HG02840 (cell line): Measurements from ENCODE around the gene PPP2R3C.
"Not testable (repeated sequence)": the region's sequence is repeated elsewhere in the genome, so short reads cannot be mapped to it uniquely, and the experiment has no call there.

Experiments used
- ATAC-seq: cut with Tn5 transposase; IDR thresholded peaks from one replicate; pipeline ENCODE4 v1.9.1; 2021; ENCODE audit warnings: mild to moderate bottlenecking, moderate library complexity, moderate number of reproducible peaks; ENCODE audit not compliant: unreplicated experiment, low FRiP score

PPP2R3C gene

DNA sequence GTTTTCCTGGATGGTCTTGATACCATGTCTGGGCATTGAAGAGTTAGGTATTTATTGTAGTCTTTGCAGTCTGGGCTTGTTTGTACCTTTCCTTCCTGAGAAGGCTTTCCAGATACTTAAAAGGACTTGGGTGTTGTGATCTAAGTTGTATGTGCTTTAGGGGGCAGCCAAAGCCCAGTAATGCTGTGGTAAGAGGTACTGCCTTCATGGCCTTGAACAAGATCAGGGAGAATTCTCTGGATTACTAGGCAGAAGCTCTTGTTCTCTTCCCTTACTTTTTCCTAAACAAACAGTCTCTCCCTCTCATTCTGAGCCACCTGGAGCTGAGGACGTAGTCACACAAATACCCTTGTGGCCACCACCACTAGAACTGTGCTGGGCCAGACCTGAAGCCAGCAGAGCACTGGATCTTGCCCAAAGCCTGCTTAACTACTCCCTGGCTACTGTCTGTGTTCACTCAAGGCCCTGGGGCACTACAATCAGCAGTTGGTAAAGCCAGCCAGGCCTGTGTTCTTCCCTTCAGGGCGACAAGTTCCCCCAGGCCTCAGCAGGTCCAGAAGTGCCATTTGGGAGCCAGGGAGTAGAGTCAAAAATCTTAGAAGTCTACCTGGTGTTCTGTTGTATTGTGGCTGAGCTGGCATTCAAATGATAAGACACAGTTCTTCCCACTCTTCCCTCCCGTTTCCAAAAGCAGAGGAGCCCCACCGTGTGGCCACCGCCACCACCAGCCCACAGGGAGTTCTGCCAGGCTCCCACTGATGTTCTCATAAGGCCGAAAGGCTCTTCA lies 11.9 kb upstream of the PPP2R3C start:
- ATAC-seq = no peak

DNA sequence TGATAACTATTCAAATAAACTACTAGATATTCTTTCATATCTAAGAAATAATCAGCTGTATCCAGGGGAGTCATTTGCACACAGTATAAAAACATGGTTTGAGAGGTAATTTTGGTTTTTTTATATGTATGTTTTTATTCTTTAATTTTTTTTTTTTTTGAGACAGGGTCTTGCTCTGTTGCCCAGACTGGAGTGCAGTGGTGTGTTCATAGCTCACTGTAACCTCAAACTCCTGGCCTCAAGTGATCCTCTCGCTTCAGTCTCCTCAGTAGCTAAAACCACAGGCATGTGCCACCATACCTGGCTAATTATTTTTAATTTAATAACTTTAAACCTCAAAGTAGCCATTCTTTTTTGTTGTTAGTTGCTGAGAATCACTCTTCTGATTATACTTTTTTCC lies 2.3 kb upstream of the PPP2R3C start:
- no peak for ATAC-seq

DNA sequence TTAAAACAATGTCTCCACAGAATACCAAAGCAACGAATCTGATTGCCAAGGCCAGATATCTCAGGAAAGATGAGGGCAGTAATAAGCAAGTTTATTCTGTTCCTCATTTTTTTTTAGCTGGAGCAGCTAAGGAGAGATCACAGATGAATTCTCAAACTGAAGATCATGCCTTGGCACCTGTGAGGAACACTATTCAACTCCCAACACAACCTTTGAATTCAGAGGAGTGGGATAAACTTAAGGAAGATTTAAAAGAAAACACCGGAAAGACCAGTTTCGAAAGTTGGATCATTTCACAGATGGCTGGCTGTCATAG lies 1.6 kb upstream of the PPP2R3C start:
- no peak for ATAC-seq

DNA sequence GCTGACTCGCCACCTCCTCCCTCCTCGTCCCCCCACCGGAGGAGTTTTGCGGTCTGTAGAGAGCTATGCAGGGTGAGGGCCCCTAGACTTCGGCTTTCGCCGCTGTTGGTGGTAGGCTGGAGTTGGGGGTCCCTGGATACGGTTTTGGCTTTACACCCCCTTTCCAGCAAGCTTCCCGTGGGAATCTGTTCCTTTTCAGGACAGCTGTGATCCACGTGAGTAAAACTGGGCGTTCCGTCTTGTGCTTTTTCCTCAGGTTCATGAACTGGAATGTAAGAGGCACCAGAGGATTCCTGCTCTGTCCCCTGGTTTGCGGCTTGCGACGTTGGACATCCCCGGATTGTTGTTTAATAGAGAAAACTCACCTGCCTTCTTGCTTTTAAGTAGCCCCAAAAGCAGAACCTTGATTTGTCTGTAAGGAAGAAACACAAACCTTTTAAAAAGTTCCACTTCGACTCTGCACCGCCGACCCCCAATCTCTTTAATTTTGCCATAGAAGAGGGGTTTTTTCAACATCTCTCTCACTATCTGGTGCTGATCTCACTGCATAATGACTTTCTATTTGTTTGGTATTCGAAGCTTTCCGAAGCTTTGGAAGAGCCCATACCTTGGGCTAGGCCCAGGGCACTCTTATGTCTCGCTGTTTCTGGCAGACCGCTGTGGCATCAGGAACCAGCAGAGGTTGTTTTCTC lies 1.1 kb upstream of the PPP2R3C start:
- ATAC-seq = no peak

DNA sequence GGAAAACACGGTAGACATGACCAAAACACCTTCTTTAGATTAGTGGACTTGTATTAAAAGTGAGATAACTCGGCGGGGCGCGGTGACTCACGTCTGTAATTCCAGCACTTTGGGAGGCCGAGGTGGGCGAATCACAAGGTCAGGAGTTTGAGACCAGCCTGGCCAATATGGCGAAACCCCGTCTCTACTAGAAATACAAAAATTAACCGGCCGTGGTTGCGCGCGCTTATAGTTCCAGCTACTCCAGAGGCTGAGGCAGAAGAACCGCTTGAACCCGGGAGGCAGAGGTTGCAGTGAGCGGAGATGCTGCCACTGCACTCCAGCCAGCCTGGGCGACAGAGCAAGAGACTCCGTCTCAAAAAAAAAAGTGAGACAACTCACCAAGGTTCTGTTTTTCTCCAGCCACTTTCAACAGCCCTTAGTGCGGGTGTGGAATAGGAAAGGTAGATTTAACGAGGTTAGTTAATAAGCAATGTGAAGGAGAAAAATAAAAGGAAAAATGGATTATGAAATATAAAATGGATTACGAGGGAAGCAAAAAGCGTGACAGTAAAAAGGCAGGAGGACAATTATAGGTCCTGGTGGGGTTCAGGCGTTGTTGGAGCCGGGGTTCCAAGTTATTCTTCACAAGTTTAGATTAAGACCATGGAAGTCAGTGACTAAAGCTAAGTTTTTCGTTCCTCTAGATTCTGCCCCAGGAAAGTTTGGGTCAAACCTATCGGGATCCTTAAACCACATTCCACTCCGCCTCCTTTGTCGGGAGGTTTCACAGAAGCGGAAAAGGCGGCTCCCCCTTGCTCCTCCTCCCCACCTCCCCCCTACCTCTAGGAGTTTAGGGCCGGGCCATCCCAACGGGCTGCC lies 534 bp downstream of the PPP2R3C start:
- no peak for ATAC-seq

DNA sequence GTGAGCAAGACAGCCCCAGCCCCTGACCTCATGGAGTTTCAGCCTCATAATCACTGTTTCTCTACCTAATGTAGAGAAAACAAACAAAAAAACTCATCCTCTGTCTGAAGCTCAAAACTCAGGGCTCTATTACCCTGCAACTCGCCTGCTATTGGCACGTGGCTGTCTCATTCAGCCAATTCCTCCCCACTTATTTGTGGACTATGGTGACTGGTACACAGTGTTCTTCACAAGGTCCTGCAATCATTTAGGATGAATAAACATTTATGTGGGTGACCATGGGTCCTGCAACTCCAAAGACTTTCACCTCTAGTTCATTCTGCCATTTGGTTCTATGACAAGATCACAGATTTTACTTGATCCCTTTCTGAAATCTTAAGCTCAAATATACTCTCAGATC lies 4.7 kb downstream of the PPP2R3C start:
- no peak for ATAC-seq

DNA sequence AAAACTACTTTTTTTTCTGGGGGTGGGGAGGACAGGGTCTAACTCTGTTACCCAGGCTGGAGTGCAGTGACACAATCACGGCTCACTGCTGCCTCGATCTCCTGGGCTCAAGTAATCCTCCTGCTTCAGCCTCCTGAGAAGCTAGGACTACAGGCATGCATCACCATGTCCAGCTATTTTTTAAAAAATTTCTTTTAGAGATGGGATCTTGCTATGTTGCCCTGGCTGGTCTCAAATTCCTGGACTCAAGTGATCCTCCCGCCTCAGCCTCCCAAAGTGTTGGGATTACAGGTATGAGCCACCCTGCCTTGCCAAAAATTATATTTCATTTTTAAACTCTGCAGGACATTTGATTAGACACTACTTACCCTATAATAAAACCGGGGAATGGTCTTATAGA lies 5.5 kb downstream of the PPP2R3C start:
- ATAC-seq = no peak

DNA sequence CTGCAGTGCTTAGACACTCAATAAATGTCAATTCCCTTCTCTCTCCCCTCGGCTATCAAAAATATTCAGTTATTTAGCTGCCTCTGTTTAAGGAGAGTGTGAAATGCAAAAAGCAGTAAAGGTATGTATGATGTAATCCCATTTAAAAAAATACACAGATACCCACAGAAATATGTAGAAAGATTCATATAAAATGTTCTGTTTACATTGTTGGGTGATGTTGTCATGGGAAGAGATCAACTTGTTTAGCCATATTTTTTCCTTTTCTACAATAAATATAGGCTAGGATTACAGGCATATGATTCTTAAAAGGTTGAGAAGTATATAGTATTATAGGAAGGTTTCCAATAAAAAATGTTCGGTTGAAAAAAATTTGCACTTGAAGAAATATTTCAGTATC lies 7.8 kb downstream of the PPP2R3C start:
- ATAC-seq = no peak

DNA sequence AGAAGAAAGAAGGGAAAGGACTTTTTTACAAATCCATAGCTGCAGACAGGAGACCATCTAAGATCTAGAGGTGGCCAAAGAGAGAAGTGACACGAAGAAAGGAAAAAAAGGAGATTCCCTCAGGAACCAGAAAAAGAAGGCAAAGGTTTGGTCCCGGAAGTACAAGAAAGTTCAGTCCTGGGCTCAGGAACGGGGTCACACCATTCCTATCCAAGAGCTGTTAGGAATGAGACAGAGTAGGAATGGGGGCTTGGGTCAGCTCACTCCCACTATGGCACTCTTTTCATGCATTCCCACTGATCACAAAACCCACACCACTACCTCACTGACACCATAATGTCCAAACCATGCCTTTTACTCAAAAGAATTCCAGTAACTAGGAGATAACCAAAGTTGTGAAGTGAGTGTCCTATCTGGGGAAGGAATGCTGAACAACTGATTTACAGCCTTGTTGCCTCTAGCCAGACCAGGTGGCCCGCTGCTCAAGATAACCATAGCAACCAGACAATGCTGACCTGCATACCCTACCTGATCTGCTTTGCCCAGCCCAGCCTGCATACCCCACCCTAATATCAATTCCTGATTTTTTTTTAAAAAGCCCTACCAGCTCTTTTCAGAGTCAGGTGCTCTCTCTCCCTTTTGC lies 8.4 kb downstream of the PPP2R3C start:
- ATAC-seq = no peak

DNA sequence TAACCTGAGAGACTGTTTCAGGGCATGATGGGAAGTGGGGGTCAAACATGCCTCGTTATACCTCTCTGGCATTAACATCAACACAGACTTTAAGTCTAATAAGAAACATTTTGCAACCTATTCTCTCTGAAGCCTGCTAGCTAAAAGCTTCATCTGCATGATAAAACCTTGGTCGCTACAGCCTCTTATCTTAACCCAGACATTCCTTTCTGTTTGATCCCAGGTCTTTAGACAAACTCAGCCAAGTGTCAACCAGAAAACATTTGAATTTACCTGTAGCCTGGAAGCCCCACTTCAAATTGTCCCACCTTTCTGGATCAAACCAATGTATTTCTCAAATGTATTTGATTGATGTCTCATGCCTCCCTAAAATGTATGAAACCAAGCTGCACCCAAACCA lies 9.1 kb downstream of the PPP2R3C start:
- no peak for ATAC-seq

DNA sequence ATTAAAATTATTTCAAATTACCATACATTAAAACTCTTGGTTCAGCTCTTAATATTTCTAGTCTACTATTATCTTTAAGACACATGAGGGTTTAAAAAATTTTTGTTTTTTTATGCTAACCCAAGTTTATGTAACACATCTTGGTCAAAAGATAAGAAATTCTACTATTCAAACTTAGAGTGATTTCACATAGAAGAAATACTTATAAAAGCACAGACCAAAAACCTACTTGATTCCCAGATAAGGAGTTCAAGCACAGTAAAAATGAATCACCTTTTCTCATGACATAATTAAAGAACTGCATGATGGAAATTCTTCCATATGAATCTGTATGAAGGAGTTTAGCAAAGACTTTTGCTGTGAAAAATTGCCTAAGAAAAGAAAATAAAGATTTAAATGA lies 13.9 kb downstream of the PPP2R3C start:
- no peak for ATAC-seq

DNA sequence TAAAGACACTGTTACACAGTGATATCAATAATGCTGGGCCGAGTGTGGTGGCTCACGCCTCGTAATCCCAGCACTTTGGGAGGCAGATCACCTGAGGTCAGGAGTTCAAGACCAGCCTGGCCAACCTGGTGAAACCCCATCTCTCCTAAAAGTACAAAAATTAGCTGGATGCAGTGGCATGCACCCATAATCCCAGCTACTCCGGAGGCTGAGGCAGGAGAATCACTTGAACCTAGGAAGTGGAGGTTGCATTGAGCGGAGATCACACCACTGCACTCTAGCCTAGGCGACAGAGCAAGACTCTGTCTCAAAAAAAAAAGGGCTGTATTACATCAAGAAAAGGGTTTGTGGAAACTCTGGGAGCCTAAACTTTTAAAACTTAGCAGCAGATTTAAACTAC lies 27.1 kb downstream of the PPP2R3C start:
- ATAC-seq = not testable (repeated sequence)

DNA sequence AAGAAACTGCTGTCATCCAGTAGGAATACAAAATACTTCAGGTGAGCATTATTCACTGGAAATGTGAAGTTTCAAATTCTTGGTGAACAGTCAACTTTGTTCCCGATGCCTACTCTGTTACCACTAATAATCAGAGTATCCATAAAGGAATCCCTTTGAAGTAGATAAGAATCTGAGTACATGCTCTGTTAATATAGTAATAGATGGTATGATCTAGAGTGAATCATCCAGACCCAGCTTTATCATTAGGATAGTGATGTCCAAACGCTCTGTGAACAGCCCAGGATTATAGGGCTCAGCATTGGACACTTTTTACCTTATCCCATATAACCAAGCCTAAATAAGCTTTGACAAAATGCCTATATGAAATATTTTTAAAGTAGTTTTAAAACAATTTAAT lies 33.3 kb downstream of the PPP2R3C start:
- no peak for ATAC-seq

DNA sequence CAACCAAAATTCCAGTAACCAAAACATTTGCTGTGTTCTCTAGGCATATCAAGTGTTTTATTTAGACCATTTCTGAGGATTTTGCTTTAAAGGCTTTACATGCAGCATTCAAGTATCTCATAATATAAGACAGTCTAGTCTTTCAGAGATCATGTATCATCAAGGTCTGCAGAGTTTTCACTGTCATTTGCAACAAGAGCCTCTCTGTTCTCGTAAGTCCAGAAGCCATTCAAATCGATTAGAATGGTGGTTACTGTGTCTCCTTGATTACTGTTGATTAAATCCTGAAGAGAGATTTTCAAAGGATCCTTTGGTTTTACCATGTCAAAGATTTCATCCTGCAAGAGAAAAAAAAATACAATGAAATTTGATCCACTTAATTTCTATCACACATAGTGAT lies 36.3 kb downstream of the PPP2R3C start:
- no peak for ATAC-seq

DNA sequence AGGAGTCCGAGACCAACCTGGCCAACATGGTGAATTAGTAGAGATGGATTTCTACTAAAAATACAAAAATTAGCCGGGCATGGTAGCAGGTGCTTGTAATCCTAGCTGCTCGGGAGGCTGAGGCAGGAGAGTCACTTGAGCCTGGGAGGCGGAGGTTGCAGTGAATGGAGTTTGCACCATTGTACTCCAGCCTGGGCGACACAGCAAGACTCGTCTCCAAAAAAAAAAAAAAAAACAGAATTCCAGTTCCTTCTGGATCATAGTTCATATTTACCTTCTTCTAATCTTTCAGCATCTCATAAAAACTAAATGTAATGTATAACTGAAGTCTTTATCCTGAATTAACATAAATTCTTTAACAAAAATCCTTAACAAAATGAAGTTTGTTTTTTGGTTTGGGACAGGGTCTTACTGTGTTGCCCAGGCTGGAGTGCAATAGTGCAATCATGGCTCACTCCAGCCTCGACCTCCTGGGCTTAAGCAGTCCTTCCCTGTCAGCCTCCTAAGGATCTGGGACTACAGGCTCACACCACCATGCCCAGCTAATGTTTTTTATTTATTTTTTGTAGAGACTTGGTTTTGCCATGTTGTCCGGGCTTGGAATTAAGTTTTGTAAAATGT lies 38.1 kb downstream of the PPP2R3C start:
- no peak for ATAC-seq

DNA sequence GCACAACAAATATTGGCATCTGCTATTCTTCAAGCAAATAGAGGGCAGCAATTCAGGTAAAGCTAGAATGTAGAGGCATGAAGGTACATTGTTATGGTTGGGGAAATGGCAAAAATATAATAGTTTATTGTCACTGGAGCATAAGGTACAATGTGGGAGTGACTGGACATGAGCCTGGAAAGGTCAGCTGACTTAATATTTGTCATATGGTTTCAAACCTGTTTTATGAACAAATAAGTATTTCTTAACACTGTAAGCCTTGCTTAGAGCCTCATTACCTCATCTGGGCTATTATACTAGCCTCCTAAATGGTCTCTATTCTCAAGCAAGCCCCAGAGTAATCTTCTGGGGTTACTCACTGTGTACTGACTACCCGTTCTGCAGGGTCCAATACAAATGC lies 42.0 kb downstream of the PPP2R3C start:
- ATAC-seq = no peak

DNA sequence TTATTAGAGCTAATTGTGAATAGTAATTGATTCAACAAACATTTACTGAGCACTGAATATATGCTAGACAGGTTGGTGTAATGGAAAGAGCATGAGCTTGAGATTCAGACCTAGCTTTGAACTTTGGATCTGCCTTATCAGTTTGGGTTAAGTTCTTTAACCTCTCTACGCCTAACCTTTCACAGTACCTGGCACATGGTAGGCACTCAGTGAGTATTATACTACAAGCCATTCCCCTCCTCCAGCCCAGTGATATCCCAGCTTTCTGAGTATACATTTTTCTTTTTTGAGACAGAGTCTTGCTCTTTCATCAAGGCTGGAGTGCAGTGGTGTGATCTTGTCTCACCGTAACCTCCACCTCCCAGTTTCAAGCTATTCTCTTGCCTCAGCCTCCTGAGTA lies 43.7 kb downstream of the PPP2R3C start:
- no peak for ATAC-seq

DNA sequence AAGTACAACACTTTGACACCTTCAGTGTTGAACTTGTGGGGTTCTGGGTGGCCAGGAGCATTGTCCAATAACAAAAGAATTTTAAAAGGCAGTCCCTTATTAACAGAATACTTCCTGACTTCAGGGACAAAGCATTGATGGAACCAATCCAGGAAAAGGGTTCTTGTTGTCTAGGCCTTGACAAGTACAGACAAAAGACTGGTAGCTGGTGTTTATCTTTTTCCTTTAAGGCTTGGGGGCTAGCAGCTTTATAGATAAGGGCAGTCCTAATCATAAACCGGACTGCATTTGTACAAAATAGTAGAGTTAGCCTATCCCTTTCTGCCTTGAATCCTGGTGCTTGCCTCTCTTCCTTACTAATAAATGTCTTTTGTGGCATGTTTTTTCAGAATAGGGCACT lies 48.3 kb downstream of the PPP2R3C start:
- ATAC-seq = no peak

DNA sequence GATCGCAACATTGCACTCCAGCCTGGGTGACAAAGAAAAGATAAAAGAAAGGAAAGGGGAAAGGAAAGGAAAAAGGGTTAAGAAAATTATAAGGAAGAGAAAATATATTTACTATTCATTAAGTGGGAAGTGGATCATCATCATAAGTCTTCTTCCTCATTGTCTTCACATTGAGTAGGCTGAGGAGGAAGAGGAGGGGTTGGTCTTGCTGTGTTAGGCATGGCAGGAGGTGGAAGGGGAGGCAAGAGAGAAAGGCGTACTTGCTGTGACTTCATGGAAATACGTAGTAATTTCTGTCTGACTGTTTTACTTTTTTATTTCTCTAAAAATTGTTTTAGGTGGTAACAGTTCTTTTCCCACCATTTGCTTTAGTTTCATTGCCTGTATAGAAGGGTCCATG lies 49.6 kb downstream of the PPP2R3C start:
- ATAC-seq = no peak

DNA sequence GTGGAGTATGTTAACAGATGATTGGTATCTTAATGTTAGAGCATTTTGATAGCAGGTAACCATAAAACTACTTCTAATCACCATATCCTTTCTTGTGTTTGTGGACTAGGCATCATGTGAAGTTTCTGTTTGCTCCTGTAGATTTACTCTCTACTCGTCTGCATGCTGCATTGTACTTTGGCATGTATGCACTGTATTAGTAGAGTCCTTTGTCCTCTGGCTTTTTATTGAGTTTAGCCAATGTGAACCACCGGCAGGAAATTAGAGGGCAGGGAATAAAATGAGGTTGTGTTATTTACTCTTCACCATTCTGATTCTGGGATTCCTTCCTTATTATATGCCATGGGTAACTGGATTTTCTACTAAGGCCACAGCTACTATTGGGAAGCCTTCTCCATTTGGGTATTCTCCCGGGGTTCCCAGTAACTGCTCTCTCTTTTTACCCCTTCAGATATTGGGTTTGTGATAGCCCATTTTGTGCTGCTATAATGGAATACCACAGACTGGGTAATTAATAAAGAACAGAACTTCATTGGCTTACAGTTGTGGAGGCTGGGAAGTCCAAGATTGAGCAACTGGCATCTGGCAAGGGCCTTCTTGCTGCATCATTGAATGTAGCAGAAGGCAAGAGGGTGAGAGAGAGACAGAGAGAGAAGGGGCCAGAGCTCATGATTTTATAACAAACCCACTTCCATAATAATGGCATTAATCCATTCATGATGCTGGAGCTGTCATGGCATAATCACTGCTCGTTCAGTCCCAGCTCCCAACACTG lies 53.4 kb downstream of the PPP2R3C start:
- ATAC-seq = no peak
